AG08396 (cell line): ENCODE data around the gene SLC24A3.
A peak's percentile ranks its signal among the peaks of the same experiment; 100 is the strongest.

Source experiments
- DNase-seq: peaks from one replicate; pipeline ENCODE4 v3.0.0; 2012; ENCODE audit warnings: low spot score, mixed read lengths

Gene SLC24A3

GRCh38 chr20:19713822-19714578 lies 501.6 kb downstream of the SLC24A3 start:
- DNase-seq = no peak

- DNase-seq = no peak
Observed at GRCh38 chr20:19714579-19714840, 502.1 kb downstream of the SLC24A3 start.

GRCh38 chr20:19715986-19716385 lies 503.5 kb downstream of the SLC24A3 start:
- no peak for DNase-seq

DNA sequence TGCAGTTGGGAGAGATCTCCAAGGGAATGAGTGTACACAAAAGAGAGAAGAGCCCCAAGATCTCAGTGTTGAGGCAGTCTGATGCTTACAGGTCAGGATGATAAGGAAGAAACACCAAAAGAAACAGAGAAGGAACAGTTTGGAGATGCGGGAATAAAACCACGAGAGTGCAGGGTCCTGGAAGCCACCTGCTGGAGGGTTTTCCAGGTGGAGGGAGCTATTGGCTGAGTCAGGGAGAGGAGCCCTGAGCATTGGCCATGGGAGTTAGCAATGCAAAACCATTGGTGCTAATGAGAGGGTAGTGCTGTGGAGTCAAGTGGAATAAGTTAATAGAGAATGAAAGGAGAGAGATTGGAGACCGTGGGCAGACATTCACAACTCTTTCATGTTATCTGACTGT lies 506.4 kb downstream of the SLC24A3 start:
- DNase-seq = no peak

DNA sequence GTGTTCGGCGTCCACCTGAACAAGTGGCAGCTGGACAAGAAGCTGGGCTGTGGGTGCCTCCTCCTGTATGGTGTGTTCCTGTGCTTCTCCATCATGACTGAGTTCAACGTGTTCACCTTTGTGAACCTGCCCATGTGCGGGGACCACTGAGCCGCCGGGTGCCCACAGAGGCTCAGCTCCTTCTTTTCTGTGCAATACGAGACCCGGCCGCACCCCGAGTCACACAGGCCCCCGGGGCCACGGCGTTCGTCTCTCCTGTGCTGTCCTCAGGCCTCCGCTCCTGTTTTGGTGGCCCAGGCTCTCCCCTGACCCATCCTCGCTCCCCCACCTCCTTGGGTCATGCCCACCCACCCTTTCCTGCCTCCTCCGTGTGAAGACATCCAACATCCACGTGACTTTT lies 508.5 kb downstream of the SLC24A3 start:
- DNase-seq = no peak

DNA sequence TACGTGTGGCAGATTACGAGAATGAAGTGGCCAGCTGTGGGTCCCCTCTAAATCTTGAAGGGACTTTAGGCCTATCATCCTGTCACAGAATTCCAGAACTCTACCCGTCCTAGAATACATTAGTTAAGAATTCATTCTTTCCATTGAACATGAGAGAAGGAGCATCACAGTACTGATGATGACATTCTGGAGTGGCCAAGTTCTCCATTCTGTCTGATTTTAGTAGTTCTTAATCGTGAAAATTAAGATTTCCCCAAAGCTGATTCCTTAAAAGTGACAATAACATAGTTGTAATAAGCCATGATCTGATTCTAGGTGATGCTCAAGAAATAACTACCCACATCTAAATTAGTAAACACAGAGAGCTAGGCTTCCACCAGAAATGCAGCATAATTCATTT lies 510.6 kb downstream of the SLC24A3 start:
- no peak for DNase-seq

DNA sequence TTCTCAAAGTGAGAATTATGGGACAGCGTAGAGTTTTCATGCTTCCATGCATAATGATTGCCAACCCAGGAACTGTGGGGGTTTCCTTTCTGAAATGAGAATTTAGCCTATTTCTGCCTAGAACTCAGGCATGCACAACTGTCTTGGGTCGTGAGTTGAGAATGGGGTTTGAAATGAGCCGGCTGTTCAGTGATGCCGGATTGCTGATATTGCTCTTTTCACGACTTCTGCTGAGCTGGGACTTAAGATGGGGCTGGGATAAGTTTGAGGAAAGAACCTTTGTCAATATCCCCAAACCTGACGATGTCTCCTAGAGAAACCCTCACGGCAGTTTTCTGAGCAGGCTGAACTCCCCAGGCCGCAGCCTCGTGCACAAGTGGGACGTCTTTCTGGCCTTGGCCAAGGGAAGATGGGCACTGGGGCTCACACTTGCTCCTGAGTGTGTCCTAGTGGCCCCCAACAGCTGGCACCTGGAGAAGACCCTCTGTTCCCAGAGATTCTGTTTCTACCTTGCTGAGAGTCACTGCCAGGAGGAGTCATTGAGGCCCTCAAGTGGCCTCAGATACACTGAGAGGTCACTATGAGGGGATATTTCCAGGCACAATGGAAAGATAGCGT lies 511.5 kb downstream of the SLC24A3 start:
- no peak for DNase-seq

DNA sequence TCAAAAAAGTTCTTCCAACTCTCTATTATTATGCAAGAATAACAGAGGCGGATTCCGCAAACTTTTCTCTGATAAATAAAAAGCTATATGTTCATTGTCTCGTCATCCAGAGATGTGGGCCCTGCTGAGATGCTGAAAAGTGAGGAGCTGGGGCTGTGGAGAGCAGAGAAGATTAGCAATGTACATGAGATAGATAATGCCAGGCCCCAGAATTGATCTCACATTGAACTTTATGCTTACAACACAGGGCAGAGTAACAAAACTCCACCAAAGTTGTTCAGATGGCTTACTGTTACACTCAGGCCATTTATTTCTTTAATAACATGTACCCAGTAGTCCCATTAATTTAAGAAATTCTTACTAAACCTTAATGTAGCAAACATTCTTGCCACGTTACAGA lies 512.9 kb downstream of the SLC24A3 start:
- no peak for DNase-seq

DNA sequence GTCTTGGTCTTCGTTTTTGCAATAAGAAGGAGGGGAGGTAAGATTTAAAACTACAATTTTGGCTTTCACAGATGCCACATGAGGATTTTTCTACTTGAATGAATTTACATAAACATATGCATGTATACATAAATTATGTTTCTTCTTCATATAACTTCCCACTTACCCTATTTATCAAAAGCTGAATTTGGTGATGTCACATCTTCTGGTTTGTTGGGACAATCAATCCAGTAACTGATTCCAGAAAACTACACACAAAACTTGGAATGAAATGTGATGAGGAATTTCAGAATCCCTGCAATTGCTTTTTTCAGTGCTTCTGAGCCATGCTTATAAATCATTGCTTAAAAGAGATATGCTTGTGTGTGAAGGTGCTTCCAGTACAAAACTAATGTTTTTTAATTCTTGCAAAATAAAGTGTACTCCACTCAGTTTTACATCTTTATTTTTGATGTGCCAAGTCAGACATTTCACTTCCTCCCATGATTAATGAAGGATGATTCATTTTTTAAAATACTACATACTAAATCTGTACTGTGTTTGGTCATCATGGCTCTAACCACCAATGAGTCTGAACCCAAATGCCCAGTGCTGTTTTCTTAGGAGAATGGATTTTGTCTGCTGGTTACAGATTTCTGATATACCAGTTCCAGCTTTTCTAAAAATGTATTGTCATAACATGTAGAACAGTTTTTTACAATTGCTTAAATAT lies 513.5 kb downstream of the SLC24A3 start:
- peak; percentile 49 for DNase-seq

- no peak for DNase-seq
Observed at GRCh38 chr20:19727251-19727847, 514.9 kb downstream of the SLC24A3 start.

DNA sequence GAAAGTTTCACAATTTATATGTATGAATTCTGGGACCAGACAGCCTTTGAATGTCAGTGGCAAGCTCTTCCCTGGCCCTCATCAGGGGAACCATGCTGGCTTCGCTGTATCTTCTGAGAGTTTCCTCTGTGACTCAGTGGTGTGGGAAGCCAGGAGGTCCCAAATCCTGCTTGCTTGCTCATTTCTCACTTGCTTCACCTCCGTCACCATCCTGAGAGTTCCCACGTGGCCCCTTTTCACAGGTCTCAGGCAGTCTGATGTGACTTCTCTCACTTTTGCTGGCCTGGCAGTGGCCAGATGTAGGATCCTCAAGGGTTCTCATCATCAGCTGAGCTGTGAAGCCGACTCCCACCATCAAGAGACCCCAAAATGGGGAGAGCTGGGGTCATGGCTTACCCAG lies 517.2 kb downstream of the SLC24A3 start:
- no peak for DNase-seq

DNA sequence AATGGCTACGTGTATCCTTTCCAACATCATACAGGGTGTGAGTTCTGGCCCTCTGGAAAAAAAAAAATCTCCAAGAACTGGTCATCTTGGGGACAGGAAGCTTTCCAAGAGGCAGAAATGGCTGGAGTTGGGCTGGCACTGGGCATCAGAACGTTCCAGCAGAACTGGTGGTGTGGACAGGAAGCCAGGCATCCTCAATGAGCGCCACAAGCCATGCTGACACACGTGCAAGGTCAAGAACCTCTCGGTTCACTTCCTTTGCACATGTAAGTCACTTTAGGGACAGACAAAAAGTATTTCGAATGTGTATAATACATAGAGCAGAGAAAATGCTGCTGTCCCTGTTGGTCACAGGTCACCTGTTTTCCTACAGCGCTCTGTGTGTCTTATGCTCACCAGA lies 518.3 kb downstream of the SLC24A3 start:
- DNase-seq = no peak

DNA sequence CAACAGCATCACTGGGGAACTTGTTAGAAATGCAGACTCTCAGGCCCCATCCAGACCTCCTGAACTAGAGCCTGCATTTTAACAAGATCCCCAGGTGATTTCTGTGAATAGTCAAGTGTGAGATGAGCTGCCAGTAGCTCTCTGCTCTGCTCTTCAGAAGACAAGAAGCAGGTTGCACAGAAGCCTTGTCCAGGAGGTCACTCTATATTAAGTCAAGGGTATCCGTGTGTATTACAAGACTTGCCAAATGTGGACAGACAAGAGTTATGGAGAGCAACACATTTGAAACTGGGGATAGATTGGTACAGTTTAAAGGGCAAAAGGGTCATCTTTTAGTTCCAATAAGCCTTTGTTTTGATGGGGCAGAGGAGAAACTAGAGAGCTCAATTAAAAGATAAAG lies 522.4 kb downstream of the SLC24A3 start:
- DNase-seq = no peak

GRCh38 chr20:19735446-19735845 lies 523.0 kb downstream of the SLC24A3 start:
- peak; percentile 69 for DNase-seq

- DNase-seq = no peak
Observed at GRCh38 chr20:19737025-19737424, 524.6 kb downstream of the SLC24A3 start.

DNA sequence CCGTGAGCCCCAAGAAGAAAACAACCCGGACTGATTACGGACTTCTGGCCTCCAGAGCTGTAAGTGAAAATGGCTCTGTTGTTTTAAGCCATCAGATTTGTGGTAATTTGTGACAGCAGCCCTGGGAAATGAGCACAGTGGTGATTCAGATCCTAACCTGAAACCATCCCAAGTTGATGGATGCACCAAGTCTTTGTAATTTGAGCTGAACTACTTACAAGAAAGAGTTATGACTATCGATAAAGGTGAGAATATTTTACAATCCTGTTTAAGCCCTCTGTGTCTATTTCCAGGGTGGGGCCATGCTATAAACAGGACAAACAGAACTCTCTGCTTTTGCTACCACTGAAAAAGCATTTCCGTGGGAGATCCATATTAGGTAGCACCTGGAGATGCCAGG lies 526.5 kb downstream of the SLC24A3 start:
- DNase-seq = no peak

- DNase-seq = no peak
Observed at GRCh38 chr20:19739351-19739750, 526.9 kb downstream of the SLC24A3 start.

DNA sequence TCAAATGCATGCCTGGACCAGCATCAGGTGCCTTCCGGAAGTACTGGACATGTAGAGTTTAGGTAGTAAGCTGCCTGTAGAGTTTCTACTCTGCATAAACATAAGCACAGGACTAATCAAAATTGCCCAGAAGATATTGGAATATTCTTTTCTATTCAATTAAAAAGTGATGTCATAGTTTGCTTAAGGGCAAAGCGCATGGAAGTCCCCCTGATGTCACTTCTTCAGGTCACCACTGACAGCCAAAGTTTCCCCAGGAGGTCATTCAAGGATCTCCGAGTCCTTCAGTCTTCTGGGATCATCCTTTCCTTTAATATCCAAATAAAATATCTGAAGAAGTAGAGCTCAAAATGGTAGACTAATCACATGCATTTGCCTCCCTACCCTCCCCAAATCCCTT lies 528.1 kb downstream of the SLC24A3 start:
- no peak for DNase-seq

GRCh38 chr20:19741924-19742323 lies 529.5 kb downstream of the SLC24A3 start:
- no peak for DNase-seq

GRCh38 chr20:19742974-19743639 lies 530.7 kb downstream of the SLC24A3 start:
- DNase-seq = no peak

DNA sequence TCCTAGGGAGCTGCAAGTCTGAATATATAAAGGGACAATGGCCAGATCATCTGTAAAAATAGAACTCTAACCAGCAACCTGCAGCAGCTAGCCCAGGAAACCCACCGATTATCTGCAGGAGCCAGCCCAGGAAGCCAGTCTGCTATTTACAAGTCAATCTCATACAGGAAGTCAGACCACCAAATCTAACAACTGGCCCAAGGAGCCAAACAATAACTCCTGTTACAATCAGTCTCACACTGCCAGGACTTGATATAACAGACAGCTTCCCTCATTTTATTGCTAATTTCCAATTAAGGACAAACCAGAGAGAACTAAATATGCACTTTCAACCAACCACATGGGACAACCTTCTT lies 531.2 kb downstream of the SLC24A3 start:
- DNase-seq = no peak

DNA sequence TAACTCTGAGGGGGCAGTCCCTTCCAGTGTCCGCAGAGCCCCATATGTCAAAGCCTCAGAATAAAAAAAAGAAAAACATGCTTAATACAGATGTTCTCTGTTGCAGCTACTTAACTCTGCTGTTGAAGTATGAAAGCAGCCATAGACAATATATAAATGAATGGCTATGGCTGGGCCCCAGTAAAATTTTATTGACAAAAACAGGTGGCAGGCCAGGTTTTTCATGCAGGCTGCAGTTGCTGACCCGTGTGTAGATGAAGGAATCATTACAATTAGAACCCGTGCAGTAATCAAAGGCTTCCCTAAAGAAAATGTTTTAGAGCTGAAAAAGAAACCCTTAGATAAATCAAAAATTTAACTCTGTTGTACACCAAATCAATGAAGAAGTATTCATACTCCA lies 532.7 kb downstream of the SLC24A3 start:
- DNase-seq = no peak

DNA sequence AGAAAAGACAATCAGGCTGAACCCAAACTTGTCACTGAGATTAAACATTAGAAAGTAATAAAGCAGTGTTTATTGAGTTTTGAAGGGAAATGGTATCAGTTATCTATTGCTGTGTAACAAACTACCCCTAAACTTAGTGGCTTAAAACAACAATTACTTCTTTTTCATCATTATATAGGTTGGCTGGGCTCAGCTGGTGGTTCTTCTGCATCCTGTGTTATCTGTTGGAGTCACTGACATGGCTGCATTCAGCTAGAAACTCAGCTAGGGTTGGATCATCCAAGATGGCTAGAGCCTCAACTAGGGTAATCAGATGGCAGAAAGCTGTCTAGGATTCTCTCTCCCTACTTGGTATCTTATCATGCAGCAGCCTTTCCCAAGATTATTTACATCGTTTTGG lies 533.1 kb downstream of the SLC24A3 start:
- DNase-seq = no peak
